HepG2 (cell line): ENCODE measurements around the gene PRUNE1. TPM values are rescaled to one million over a fixed set of nuclear protein-coding genes. Genes with fewer than 3 reads are reported as not detected.

ENCODE experiments used
- DNMT3B ChIP-seq: conservative IDR thresholded peaks from 2 replicates; pipeline ENCODE4 v1.6.1; 2016; ENCODE audit warnings: missing biosample characterization, control low read depth
- DRAP1 ChIP-seq: IDR thresholded peaks from 2 replicates; pipeline ENCODE4 v1.6.1; 2016; ENCODE audit warnings: missing genetic modification reagents, missing compliant biosample characterization
- HCFC1 ChIP-seq: fragments of 150-350 bp; IDR thresholded peaks from 2 replicates; pipeline ENCODE4 v1.6.1; 2014; ENCODE audit warnings: low read depth, low read length
- HDAC1 ChIP-seq: sonication (generic); formaldehyde crosslinking; IDR thresholded peaks from 2 replicates; pipeline ENCODE4 v1.5.1; 2020; ENCODE audit warnings: mild to moderate bottlenecking, missing genetic modification reagents
- JUNB ChIP-seq: sonication (generic); formaldehyde crosslinking; IDR thresholded peaks from 2 replicates; pipeline ENCODE4 v1.8.0; 2022; ENCODE audit warnings: missing genetic modification reagents, mild to moderate bottlenecking, borderline replicate concordance
- MAFF ChIP-seq: IDR thresholded peaks from 2 replicates; pipeline ENCODE4 v1.6.1; 2011; ENCODE audit warnings: low read depth, low read length, improper control_type of control experiment
- PAF1 ChIP-seq: IDR thresholded peaks from 2 replicates; pipeline ENCODE4 v1.6.1; 2016; ENCODE audit warnings: missing genetic modification reagents, missing compliant biosample characterization
- POLR2AphosphoS5 ChIP-seq: IDR thresholded peaks from 2 replicates; pipeline ENCODE4 v1.6.1; 2012; ENCODE audit warnings: low read depth, low read length
- POLR2G ChIP-seq: fragments of 200-400 bp; formaldehyde crosslinking; IDR thresholded peaks from 2 replicates; pipeline ENCODE4 v1.6.1; 2018; ENCODE audit warnings: mild to moderate bottlenecking, low read depth, low read length, moderate library complexity
- RARA ChIP-seq: IDR thresholded peaks from 2 replicates; pipeline ENCODE4 v1.6.1; 2016; ENCODE audit warnings: missing genetic modification reagents, missing compliant biosample characterization
- RFX1 ChIP-seq: fragments of 450-650 bp; IDR thresholded peaks from 2 replicates; pipeline ENCODE4 v1.6.1; 2017
- SNAPC2 ChIP-seq: sonication (generic); formaldehyde crosslinking; IDR thresholded peaks from 2 replicates; pipeline ENCODE4 v1.8.1; 2022; ENCODE audit warnings: mild to moderate bottlenecking, missing genetic modification reagents
- TFAP4 ChIP-seq: sonication (generic); IDR thresholded peaks from 2 replicates; pipeline ENCODE4 v1.6.1; 2016; ENCODE audit warnings: low read depth, borderline replicate concordance
- ZC3H13 ChIP-seq: sonication (generic); formaldehyde crosslinking; IDR thresholded peaks from 2 replicates; pipeline ENCODE4 v1.8.1; 2023; ENCODE audit warnings: mild to moderate bottlenecking, missing genetic modification reagents, moderate library complexity
- ZFYVE20 ChIP-seq: sonication (generic); formaldehyde crosslinking; IDR thresholded peaks from 2 replicates; pipeline ENCODE4 v1.8.0; 2023; ENCODE audit warnings: low read depth, mild to moderate bottlenecking, moderate library complexity, missing genetic modification reagents, borderline replicate concordance
- ZKSCAN8 ChIP-seq: IDR thresholded peaks from 2 replicates; pipeline ENCODE4 v1.6.1; 2016; ENCODE audit warnings: borderline replicate concordance, missing genetic modification reagents, missing compliant biosample characterization
- ZMYM4 ChIP-seq: sonication (generic); formaldehyde crosslinking; IDR thresholded peaks from 2 replicates; pipeline ENCODE4 v1.8.1; 2023; ENCODE audit warnings: mild to moderate bottlenecking, missing genetic modification reagents
- ZNF12 ChIP-seq: sonication (generic); formaldehyde crosslinking; IDR thresholded peaks from 2 replicates; pipeline ENCODE4 v1.5.0; 2020; ENCODE audit warnings: missing genetic modification reagents
- ZNF280B ChIP-seq: sonication (generic); formaldehyde crosslinking; IDR thresholded peaks from 2 replicates; pipeline ENCODE4 v1.5.0; 2020; ENCODE audit warnings: missing genetic modification reagents, mild to moderate bottlenecking, borderline replicate concordance
- ZNF446 ChIP-seq: sonication (generic); formaldehyde crosslinking; IDR thresholded peaks from 2 replicates; pipeline ENCODE4 v1.5.0; 2020; ENCODE audit warnings: mild to moderate bottlenecking, missing genetic modification reagents
- ZNF562 ChIP-seq: sonication (generic); formaldehyde crosslinking; IDR thresholded peaks from 2 replicates; pipeline ENCODE4 v1.8.0; 2022; ENCODE audit warnings: missing genetic modification reagents, borderline replicate concordance
- ZNF619 ChIP-seq: sonication (generic); formaldehyde crosslinking; IDR thresholded peaks from 2 replicates; pipeline ENCODE4 v1.4.0; 2020; ENCODE audit warnings: mild to moderate bottlenecking, missing genetic modification reagents
- ZNF770 ChIP-seq: sonication (generic); formaldehyde crosslinking; IDR thresholded peaks from 2 replicates; pipeline ENCODE4 v1.5.0; 2020; ENCODE audit warnings: mild to moderate bottlenecking, missing genetic modification reagents
- ZNF780A ChIP-seq: sonication (generic); formaldehyde crosslinking; IDR thresholded peaks from 2 replicates; pipeline ENCODE4 v1.8.0; 2022; ENCODE audit warnings: mild to moderate bottlenecking, missing genetic modification reagents, moderate library complexity
- ZNF883 ChIP-seq: sonication (generic); formaldehyde crosslinking; IDR thresholded peaks from 2 replicates; pipeline ENCODE4 v1.5.1; 2020; ENCODE audit warnings: mild to moderate bottlenecking, missing genetic modification reagents; ENCODE audit errors: not compliant biosample characterization
- ZSCAN25 ChIP-seq: sonication (generic); formaldehyde crosslinking; IDR thresholded peaks from 2 replicates; pipeline ENCODE4 v1.8.0; 2022; ENCODE audit warnings: mild to moderate bottlenecking, missing genetic modification reagents
- polyA plus RNA-seq, 8 experiments: library from polyadenylated mRNA; depleted of rRNA in 3 of 8; stranded (reverse) in 7 of 8; unstranded in 1 of 8; fragments of >200 nt; fragmentation: Illumina TruSeq in 4 of 8; extraction: Trizol in 4 of 8; gene quantifications; 2 replicates each; pipeline versions ENCODE4 v1.2.1 to v1.2.3, GENCODE V29; 2011 to 2016; ENCODE audit warnings: low read depth in 4 of 8, missing spikeins in 1 of 8, mixed read lengths in 1 of 8; ENCODE audit not compliant: insufficient read depth in 1 of 8
- total RNA-seq, 5 experiments: library from RNA; depleted of rRNA; stranded (reverse); fragments of >200 nt; fragmentation: Illumina TruSeq; extraction: Trizol; gene quantifications; 2 replicates each; pipeline ENCODE4 v1.2.3, GENCODE V29; 2016; ENCODE audit warnings: low read depth in 1 of 5

PRUNE1 gene
- total and polyA plus RNA-seq, 2 of the 13 experiments (the other 11 are each of a cell fraction or from before 2014, with no cell fraction given), result 19.0 to 31.9 TPM

GRCh38 chr1:151008244-151009205 lies at the start of gene PRUNE1 (continued):
- TF ChIP-seq ZSCAN25 (CRISPR knock-in tag) (peak; percentile 48; the same call in 1 of the 2 replicates), DRAP1 (CRISPR knock-in tag) (peak; percentile 15; the same call in 1 of the 2 replicates), SNAPC2 (peak; percentile 68; the same call in 1 of the 2 replicates), ZFYVE20 (CRISPR knock-in tag) (no peak), JUNB (CRISPR knock-in tag) (no peak), HCFC1 (peak; percentile 82), ZMYM4 (peak; percentile 61), ZNF562 (CRISPR knock-in tag) (no peak), POLR2AphosphoS5 (peak; percentile 34; the same call in 1 of the 2 replicates), TFAP4 (peak; percentile 34; the same call in 1 of the 2 replicates), DNMT3B (CRISPR knock-in tag) (no peak), ZNF12 (CRISPR knock-in tag) (no peak), RARA (peak; percentile 94), POLR2G (peak; percentile 67), HDAC1 (CRISPR knock-in tag) (no peak), ZNF619 (CRISPR knock-in tag) (peak; percentile 85; the same call in 1 of the 2 replicates), ZNF770 (CRISPR knock-in tag) (peak; percentile 82), PAF1 (CRISPR knock-in tag) (no peak), ZNF446 (CRISPR knock-in tag) (no peak), MAFF (no peak), RFX1 (peak; percentile 81), ZKSCAN8 (CRISPR knock-in tag) (no peak), ZNF780A (CRISPR knock-in tag) (peak; percentile 77; the same call in 1 of the 2 replicates), ZNF280B (CRISPR knock-in tag) (peak; percentile 79), ZNF883 (CRISPR knock-in tag) (peak; percentile 66), ZC3H13 (0 out of 2 replicates have a peak, but pooled peaks have one; percentile 53)
